Measurements from ENCODE around the gene EXD3.

The EXD3 gene

GRCh38 chr9:137278061-137278701, 144.8 kb downstream of the EXD3 start:
- H3K4me3 ChIP-seq (replicated peaks; ENCODE audit: insufficient read depth, low read length), result peak overlapping the region; percentile 81
- no peaks in the 10 kb centered on the region for H3K27me3 ChIP-seq (ENCODE audit: insufficient read depth, poor library complexity, severe bottlenecking)
- TF ChIP-seq CTCF (IDR thresholded peaks at IDR 0.05; ENCODE audit: insufficient read depth, low read length), result no peak
- TF ChIP-seq SPI1 (IDR thresholded peaks at IDR 0.05; ENCODE audit: borderline replicate concordance, low read depth), result peak; percentile 63
- peak in 1 of 2 experiments; percentile 53 for DNase-seq (ENCODE audit: low read depth in 1 of 2, low spot score in 1 of 2)
- H3K27ac ChIP-seq (replicated peaks), result peak overlapping the region; percentile 98

GRCh38 chr9:137277329-137278041, 145.5 kb downstream of the EXD3 start, which contains the start of gene TOR4A:
Gene TOR4A (plus strand): TSS chr9:137277726. CDS start chr9:137278690, 964 bp downstream.
- DNase-seq (ENCODE audit: low read depth in 1 of 2, low spot score in 1 of 2), result peak; percentile 93
- peak within 1 kb of the TSS; percentile 81 for H3K4me3 ChIP-seq (replicated peaks; ENCODE audit: insufficient read depth, low read length)

GRCh38 chr9:137276473-137277328, 146.3 kb downstream of the EXD3 start:
- Histone ChIP-seq H3K27ac (replicated peaks) (peak overlapping the region; percentile 98), H3K27me3 (ENCODE audit: insufficient read depth, poor library complexity, severe bottlenecking) (no peaks in the 10 kb centered on the region), H3K4me3 (replicated peaks; ENCODE audit: insufficient read depth, low read length) (peak overlapping the region; percentile 81)
- DNase-seq (ENCODE audit: low read depth in 1 of 2, low spot score in 1 of 2), result peak; percentile 78 to 89
- no peak for TF ChIP-seq SPI1 (IDR thresholded peaks at IDR 0.05; ENCODE audit: borderline replicate concordance, low read depth)
- peak; percentile 73; the same call in 1 of the 2 replicates for TF ChIP-seq POLR2AphosphoS5 (IDR thresholded peaks at IDR 0.05; ENCODE audit: low read depth)
- no peak for TF ChIP-seq CTCF (IDR thresholded peaks at IDR 0.05; ENCODE audit: insufficient read depth, low read length)
- TF ChIP-seq REST (IDR thresholded peaks at IDR 0.05; ENCODE audit: insufficient replicate concordance, low read depth), result no peak
- TF ChIP-seq GABPA (IDR thresholded peaks at IDR 0.05; ENCODE audit: low read depth), result peak; percentile 10; the same call in 1 of the 2 replicates

More at GRCh38 chr9:137277329-137278041, 145.5 kb downstream of the EXD3 start, which contains the start of gene TOR4A:
- Histone ChIP-seq H3K27ac (replicated peaks) (peak within 1 kb of the TSS; percentile 98), H3K27me3 (ENCODE audit: insufficient read depth, poor library complexity, severe bottlenecking) (no peaks in the 10 kb centered on the region)
- TF ChIP-seq GABPA (IDR thresholded peaks at IDR 0.05; ENCODE audit: low read depth) (peak; percentile 48; the same call in 1 of the 2 replicates), CTCF (IDR thresholded peaks at IDR 0.05; ENCODE audit: insufficient read depth, low read length) (no peak), REST (IDR thresholded peaks at IDR 0.05; ENCODE audit: insufficient replicate concordance, low read depth) (no peak), POLR2AphosphoS5 (IDR thresholded peaks at IDR 0.05; ENCODE audit: low read depth) (peak; percentile 11), SPI1 (IDR thresholded peaks at IDR 0.05; ENCODE audit: borderline replicate concordance, low read depth) (peak; percentile 73)

Data from HL-60 (cell line).